KOPT-K1 (cell line): ENCODE results near the gene RNF151.
"Not testable (repeated sequence)": the region's sequence is repeated elsewhere in the genome, so short reads cannot be mapped to it uniquely, and the experiment has no call there.

Source experiments
- H3K27ac ChIP-seq: fragments of 200-600 bp; sonication (generic); 2 replicates; pipeline ENCODE4 v1.5.1; 2016; ENCODE audit warnings: antibody characterized with exemption, mild to moderate bottlenecking, low read depth, low read length; ENCODE audit not compliant: poor library complexity, severe bottlenecking
- H3K36me3 ChIP-seq: fragments of 200-600 bp; sonication (generic); 2 replicates; pipeline ENCODE4 v1.5.1; 2017; ENCODE audit warnings: antibody characterized with exemption, mild to moderate bottlenecking, low read length, moderate library complexity; ENCODE audit not compliant: insufficient read depth
- H3K9me3 ChIP-seq: fragments of 200-600 bp; sonication (generic); 2 replicates; pipeline ENCODE4 v1.5.1; 2017; ENCODE audit warnings: antibody characterized with exemption, low read length, mild to moderate bottlenecking; ENCODE audit not compliant: insufficient read depth, poor library complexity, severe bottlenecking

Gene RNF151

GRCh38 chr16:2009164-2009711, 42.6 kb downstream of the RNF151 start:
- no peaks in the 10 kb centered on the region for H3K9me3 ChIP-seq
- peaks cover 26% of the 10 kb centered on the region; the same call in 1 of the 2 replicates for H3K36me3 ChIP-seq
- peak overlapping the region; percentile 68 for H3K27ac ChIP-seq

DNA sequence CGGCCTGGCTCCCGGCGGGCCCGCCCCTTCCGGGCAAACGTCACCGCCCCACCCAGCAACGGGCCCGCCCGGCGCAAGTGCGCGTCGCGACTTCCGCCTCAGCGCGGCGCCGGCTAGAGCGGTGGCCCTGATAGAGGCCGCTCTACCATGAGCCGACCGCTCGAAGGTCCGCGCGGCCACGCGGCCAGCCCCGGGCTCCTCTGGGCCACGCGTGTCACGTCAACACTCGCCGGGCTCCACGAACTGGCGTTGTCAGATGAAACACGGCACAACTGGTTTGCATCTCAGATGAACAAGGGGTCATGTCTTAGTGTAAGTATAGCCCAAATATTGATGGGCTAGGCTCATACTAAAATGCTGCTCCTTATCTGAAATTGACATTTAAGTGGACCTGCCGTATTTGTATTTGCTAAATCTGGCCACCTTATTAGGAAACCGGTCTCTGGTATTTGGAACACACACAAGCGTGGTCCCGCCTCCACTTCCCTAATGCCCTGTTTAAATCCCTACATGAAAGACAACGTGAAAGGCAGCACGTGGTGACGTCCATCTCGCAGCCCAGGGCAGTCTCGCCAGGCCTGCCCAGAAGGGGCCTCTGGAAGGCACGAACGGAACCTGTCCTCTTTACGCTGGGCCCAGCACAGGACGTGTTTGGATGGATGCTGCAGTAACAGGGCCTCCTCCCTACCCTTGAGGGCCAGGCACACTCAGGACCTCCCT, 43.3 kb downstream of the RNF151 start, which contains the start of gene ZNF598:
ZNF598 (minus strand) TSS at position 31 of the 720 bp plus-strand sequence.
- Histone ChIP-seq H3K27ac (peak within 1 kb of the TSS; percentile 68), H3K9me3 (no peaks in the 10 kb centered on the region), H3K36me3 (peaks cover 21% of the 10 kb centered on the region; the same call in 1 of the 2 replicates)

DNA sequence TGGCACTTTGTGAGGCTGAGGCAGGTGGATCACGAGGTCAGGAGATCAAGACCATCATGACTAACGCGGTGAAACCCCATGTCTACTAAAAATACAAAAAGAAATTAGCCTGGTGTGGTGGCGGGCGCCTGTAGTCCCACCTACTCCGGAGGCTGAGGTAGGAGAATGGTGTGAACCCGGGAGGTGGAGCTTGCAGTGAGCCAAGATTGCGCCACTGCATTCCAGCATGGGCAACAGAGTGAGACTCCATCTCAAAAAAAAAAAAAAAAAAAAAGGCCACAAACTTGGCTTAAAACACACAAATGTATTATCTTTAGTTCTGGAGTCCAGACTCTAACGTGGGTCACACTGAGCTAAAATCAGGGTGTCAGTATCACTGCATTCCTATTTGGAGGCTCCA, 45.1 kb downstream of the RNF151 start:
- not testable (repeated sequence) for H3K27ac ChIP-seq

GRCh38 chr16:2013527-2013926, 46.9 kb downstream of the RNF151 start:
- Histone ChIP-seq H3K27ac (no peak overlapping the region), H3K36me3 (no peaks in the 10 kb centered on the region), H3K9me3 (no peaks in the 10 kb centered on the region)

More for the DNA sequence above, 45.1 kb downstream of the RNF151 start:
- H3K9me3 ChIP-seq, H3K36me3 ChIP-seq: not testable (repeated sequence)

- no peak overlapping the region for H3K27ac ChIP-seq
- H3K9me3 ChIP-seq, result no peaks in the 10 kb centered on the region
- no peaks in the 10 kb centered on the region for H3K36me3 ChIP-seq
These were observed 48.7 kb downstream of the RNF151 start for GRCh38 chr16:2015117-2015946.

DNA sequence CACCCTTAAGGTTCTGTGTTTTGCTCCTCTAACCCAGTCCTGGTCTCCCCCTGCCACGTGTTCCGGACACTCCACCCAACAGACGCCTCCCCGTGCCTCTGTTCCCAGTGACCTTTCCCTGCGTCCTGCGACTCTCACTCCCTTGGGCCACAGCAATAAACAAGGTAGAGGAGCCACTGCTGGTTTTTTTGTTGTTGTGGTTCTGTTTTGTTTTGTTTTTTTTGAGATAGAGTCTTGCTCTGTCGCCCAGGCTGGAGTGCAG, 49.2 kb downstream of the RNF151 start:
- no peak overlapping the region for H3K27ac ChIP-seq
- no peaks in the 10 kb centered on the region for H3K36me3 ChIP-seq
- no peaks in the 10 kb centered on the region for H3K9me3 ChIP-seq

DNA sequence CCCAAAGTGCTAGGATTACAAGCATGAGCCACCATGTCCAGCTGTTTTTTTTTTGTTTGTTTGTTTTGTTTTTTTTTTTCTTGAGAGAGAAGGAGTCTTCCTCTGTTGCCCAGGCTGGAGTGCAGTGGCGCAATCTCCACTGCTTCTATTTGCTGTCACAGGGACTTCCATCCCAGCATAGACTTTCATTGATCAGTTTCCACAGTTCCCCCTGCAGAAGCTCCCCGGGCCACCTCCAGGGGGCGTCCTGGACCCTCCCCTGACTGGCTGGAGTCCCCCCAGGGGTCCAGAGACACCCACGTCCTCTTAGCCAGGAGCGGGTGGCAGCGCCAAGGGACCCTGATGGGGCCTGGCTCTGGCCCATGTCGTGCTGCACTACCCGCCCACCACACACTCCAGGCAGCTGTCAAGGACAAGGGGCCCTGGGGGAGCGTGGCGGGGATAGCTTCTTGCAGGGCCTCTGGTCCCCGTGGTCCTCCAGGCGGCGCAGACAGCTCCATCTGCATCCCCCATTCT, 49.8 kb downstream of the RNF151 start:
- Histone ChIP-seq H3K27ac (no peak overlapping the region), H3K36me3 (no peaks in the 10 kb centered on the region), H3K9me3 (no peaks in the 10 kb centered on the region)
